ENCODE data around the gene RAB7B. TPM values are rescaled to one million over a fixed set of nuclear protein-coding genes. Genes with fewer than 3 reads are reported as not detected.

The RAB7B gene
- not detected in 2 replicates for total RNA-seq

GRCh38 chr1:206002871-206003801 is at the start of gene RAB7B:
Gene RAB7B (minus strand): TSS chr1:206003395. CDS start chr1:205994135, 9,260 bp downstream.

GRCh38 chr1:206023695-206024094 is 20.5 kb upstream of the RAB7B start, which contains the start of gene CTSE:
Gene CTSE (minus strand): TSS chr1:206023895. CDS start chr1:206023791, 104 bp downstream.

GRCh38 chr1:205943245-205943644 is 60.0 kb downstream of the RAB7B start, which contains the start of gene SLC26A9:
Gene SLC26A9 (minus strand): TSS chr1:205943456. CDS start chr1:205935820, 7,636 bp downstream.

Other genes with a start within 250 kb of the RAB7B start
- gene RAB29, start 227.9 kb downstream of the RAB7B start, total RNA-seq, result 17.2 and 27.7 TPM in 2 replicates
- gene SLC41A1, start 190.2 kb downstream of the RAB7B start, total RNA-seq, result 5.2 and 26.4 TPM in 2 replicates
- gene PM20D1, start 153.3 kb downstream of the RAB7B start, total RNA-seq, result 0.06 TPM in 1 of 2 replicates, not detected in the other
- gene SLC26A9, start 59.9 kb downstream of the RAB7B start, total RNA-seq, result under 0.01 and 0.06 TPM in 2 replicates
- not detected in 2 replicates for gene CTSE, start 20.5 kb upstream of the RAB7B start, total RNA-seq
- gene RHEX, start 49.8 kb upstream of the RAB7B start, total RNA-seq, result not detected in 2 replicates
- not detected in 2 replicates for gene AVPR1B, start 114.0 kb upstream of the RAB7B start, total RNA-seq
- gene FAM72A, start 199.4 kb upstream of the RAB7B start, total RNA-seq, result 2.3 and 2.9 TPM in 2 replicates
- gene SRGAP2, start 200.1 kb upstream of the RAB7B start, total RNA-seq, result 58.8 and 125 TPM in 2 replicates